DMS 273 (cell line): ENCODE measurements around the gene ACTR2.
"Not testable (repeated sequence)": the region's sequence is repeated elsewhere in the genome, so short reads cannot be mapped to it uniquely, and the experiment has no call there.

Experiments used
- DNase-seq: peaks from one replicate; lab custom pipeline; 2025; ENCODE audit not compliant: unreplicated experiment; lab: John Stamatoyannopoulos, UW

Gene ACTR2

DNA sequence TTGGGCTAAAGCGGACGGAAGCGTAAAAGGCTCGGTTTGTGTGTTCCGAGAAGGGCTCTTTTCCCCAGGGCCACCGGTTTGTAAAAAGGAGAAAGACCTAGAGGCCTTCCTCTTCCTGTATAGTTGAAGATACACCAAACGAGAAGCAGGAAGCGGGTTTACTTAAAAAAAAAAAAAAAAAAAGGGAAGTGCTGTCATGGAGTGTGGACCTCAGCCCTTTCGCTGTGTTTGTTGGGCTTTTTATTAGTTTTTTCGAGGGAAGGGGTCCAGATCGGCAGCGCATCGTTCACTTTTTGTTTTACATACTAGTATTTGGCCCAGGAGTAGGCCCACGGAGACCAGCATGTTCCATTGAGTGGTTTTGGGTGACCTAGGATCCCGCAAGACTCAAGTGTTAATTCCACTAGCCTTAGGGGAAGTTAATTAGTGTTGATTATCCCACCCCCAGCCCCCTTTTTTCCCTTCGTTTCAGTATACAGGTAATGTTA lies 676 bp downstream of the ACTR2 start:
- peak; percentile 80 for DNase-seq

DNA sequence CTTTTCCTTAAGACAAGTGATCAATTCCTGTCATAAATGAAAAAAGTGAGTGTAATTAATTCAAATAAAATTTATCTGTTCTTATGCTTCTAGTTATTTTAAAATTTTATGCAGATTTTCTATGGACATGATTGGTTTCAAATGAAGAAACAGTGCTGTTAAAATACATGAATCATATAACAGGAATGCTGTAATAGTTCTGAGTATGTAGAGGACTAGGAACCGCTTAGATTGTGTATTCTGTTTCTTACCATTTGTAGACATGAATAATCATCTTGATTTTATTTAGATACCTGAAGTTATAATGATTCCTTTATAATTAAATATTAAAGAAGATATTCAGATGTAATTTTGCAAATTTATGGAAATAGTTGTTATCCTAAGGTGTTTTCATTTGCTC lies 3.5 kb downstream of the ACTR2 start:
- no peak for DNase-seq

DNA sequence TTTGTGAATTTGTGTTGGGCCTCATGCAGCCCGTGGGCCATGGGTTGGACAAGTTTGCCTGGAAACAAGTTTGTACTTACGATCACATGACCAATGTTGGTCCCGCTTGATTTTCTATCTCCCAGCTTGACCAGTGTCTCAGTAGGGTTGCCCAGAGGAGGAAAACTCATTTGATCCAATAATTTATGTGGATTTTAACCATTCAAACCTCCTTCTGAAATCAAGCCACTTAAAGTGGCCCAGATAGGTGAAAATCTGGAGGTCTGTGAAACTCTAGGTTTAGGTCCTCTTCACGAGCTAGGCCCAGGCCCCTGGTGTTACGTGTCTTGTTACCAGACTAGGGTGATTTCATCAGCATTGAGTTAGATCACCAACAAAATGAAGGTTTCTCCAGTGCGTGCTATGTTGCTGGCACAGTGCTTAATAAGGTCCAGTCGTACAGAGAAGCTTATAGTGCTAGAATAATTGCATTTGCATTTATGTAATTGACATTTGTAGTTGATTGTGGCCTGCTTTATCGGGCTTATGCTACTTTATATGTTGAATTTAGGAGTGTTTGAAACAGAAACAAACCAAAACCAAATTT lies 4.4 kb downstream of the ACTR2 start:
- DNase-seq = no peak

DNA sequence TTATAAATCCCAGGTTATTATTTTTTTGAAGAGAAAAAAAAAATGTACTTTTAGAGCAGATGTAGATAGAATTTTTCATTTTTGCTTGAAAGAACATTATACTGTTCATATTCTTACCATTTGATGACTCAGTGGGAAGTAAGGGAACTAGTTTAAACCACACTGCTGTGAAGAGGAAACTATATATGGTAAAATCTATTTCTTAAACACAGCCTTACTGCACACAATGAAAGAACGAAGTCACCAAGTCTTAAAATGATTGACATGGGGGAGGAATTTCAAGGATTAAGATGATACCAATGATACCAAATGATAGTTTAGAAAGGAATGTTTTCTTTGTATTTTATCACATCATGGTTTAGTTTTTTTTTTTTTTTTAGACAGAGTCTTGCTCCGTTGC lies 5.0 kb downstream of the ACTR2 start:
- no peak for DNase-seq

DNA sequence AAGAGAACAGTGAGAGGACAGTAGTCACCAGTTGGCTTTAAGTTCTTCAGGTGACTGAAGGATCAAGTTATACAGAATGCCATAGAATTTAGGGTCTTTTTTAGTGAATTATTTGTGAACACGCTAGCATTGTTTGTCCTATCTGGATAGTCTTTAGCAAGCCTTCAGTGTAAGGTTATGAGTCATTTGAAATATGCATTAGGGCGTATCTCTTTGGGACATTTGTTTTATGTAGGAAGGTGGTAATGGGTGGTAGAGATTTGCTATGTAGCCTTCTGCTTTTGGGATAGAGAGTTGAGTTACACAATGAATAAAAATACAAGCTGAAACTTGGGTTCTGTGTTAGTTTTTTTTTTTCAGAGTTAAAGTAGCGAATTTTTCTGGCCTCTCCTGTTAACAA lies 13.0 kb downstream of the ACTR2 start:
- DNase-seq = no peak

DNA sequence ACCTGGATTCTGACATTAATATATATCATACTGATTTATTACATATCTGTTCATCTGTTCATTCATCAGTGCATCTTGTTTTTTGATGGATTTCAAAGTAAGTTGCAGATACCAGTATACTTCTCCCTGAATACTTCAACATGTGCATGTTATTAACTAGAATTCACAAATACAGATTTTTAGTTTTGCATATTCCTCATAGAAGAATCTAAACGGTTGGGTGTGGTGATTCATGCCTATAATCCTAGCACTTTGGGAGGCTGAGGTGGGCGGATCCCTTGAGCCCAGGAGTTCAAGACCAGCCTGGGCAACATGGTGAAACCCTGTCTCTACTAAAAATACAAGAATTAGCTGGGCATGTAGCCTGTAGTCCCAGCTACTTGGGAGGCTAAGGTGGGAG lies 16.8 kb downstream of the ACTR2 start:
- DNase-seq = not testable (repeated sequence)

DNA sequence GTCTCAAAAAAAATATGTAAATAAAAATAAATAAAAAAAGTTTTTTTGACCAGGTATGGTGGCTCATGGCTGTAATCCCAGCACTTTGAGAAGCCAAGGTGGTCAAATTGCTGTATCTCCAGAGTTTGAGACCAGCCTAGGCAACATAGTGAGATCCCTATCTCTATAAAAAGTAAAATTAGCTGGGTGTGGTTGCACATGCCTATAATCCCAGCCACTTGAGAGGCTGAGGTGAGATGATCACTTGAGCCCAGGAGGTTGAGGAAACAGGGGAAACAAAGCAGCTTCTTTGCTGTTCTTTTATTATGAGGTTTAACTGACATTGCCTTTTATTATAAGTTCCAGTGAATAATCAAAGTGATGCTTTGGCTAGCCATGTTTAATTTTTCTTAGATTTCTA lies 25.0 kb downstream of the ACTR2 start:
- no peak for DNase-seq

DNA sequence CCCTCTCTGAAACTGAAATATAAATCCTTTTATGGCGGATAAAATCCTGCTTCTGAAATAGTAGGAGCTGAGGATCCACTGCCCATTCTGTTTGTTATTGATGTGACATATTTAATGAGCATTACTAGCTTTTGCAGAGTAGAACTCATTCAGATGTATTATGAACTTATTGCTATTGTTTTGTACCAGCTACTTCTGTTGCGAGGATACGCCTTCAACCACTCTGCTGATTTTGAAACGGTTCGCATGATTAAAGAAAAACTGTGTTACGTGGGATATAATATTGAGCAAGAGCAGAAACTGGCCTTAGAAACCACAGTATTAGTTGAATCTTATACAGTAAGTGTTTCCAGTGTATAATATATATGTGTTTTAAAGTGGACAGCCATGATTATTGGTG lies 27.7 kb downstream of the ACTR2 start:
- DNase-seq = no peak

DNA sequence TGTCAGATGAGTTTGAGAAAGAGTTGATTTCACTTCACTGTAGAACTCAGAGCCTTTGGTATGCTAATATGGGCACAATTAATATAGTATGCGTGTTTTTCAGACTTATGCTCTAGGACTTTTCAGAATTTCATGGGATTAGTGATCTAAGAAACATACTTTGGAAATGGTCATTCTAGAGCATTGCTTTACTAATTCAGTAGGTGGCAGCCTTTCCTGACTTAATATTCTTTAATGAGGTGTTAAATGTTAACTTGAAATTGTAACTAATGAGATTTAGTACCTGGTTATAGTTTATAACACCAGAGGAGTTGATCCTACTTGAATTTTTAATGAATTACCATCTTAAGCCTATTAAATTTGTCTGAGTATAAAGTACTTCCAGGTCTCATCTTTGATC lies 28.4 kb downstream of the ACTR2 start:
- DNase-seq = peak; percentile 10

DNA sequence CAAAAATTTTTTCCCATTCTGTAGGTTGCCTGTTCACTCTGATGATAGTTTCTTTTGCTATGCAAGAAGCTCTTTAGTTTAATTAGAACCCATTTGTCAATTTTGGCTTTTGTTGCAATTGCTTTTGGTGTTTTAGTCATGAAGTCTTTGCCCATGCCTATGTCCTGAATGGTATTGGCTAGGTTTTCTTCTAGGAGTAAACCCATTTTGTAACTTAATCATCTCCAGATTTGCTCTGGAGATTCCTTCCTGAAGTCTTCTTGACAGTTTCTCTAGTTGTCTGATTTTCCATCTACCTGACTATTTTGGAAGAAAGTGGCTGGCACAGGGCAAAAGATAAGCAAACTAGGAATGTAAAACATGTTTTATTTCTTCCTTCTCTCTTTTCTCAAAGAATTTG lies 30.2 kb downstream of the ACTR2 start:
- DNase-seq = not testable (repeated sequence)

DNA sequence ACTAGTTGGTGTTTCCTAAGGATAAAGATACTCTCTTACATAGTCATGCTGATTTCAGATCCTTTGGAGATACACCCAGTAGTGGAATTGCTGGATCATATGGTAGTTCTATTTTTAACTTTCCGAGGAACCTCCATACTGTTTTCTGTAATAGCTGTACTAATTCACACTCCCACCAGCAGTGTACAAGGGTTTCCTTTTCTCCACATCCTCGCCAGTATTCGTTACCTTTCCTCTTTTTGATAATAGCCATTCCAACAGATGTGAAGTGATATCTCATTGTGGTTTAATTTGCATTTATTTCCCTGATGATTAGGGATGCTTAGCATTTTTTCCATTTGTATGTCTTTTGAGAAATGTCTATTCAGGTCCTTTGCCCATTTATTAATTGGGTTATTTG lies 34.0 kb downstream of the ACTR2 start:
- no peak for DNase-seq

DNA sequence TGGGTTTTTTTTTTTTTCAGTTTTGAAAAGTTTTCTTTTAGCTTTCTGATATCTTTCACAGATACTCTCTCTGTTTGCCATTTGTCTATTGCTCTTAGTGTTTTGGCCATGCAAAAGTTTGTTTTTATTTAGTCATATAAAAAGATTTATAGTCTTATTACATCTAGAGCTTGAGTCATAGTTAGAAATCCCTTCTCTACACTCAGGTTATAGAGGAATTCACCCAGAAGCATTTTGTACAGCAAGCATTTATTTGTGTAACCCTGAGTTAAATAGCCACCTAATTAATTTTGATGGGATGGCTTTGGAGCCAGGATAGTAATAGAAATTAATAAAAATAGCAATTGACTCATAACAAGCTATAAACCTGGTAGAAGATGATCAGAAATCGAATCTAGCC lies 35.6 kb downstream of the ACTR2 start:
- DNase-seq = no peak

DNA sequence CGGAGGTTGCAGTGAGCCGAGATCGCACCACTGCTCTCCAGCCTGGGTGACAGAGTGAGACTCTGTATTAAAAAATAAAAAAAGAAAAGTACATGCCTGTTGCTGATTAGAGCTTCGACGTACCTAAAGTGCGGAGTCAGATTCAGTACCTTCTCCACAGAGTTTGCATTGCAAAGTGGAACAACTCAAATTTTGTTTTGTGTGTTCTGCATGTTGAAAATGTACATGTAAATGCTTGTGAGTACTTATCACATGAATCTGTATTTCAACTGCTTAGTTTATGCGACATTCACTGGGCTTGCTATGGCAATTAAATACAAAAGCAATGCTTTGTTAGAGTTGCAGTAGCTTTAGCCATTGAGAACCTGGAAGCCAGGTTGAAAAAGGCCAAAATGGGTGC lies 36.4 kb downstream of the ACTR2 start:
- no peak for DNase-seq

DNA sequence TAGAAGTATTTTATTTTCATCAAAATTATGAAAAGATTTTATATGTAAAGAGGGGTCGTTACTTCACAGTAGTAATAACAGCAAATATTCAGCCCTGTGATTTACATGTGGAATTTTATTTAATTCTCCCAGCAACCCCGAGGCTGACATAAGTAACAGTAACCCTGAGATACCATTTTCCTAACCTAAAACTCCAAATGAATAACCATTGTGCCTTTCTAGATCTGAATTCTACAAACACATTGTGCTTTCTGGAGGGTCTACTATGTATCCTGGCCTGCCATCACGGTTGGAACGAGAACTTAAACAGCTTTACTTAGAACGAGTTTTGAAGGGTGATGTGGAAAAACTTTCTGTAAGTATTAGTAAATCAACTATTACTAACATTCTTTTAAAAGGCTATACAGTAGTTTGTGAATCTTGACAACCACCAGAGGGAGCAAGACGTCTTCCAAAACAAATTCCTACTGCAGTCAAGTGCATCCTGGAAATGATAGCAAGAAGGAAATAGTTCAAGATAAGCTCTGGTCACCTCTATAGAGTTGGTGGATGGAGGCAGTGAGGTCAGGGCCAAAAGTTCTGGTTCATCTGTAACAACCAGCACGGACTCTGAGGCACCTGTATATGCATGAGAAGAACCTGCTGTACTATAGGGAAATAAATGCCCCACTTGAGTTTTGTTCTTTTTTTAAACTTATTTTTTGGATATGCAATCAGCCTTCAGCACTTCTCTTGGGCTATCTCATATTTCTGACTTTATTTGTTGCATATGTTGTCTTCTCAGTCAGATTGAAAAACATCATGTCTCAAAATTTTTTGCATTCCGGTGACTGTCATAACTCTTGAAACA lies 37.4 kb downstream of the ACTR2 start:
- peak; percentile 78 for DNase-seq

DNA sequence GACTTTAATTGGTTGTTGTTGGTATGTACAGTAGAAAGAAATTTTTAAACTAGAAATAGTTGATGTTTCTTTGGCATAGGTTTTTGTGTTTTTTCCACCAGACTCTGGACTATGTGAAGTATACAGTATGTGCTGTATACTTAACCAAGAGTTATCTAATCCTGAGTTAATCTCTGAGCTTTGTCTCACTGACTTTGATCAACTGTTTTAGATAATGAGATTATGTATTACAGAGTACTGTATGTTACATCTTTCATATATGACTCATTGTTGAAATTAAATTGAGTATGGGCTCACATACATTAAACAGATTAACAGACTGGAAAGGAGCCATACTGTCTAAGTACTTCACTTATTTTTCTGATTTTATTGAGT lies 38.0 kb downstream of the ACTR2 start:
- DNase-seq = no peak

DNA sequence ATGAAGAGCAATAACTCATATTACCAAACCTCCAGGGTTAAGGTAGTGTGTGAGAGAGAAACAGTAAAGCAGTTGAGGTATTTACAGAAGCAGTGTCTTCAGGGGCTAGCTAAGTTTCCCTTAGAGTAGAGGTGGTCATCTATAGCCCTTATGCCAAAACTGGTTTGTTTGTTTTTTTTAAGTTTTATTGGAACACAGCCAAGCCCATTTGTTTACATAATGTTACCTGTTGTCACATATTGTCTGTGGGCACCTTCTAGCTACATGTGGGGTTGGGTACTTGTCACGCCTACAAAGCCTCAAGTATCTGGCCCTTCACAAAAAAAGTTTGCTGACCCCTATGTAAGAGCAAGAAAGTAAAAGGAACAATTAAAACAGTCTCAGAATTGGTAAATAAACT lies 39.4 kb downstream of the ACTR2 start:
- DNase-seq = no peak

DNA sequence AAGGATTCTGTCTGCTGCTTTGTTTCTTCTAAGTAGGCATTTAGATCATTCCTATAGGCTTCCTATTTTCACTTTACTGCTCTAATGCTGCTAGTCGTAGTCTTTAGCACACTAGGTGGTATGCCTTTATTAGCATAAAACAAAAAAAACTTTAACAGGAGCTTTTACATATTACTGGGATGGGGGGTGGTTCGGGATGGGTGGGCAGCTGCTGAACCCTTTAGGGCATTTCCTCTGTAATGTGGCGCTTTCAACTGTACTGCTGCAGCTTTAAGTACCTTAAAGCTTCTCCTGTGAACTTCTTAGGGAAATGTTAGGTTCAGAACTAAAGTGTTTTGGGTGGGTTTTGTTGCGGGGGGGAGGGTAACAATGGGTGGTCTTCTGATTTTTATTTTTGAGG lies 41.3 kb downstream of the ACTR2 start:
- DNase-seq = no peak

DNA sequence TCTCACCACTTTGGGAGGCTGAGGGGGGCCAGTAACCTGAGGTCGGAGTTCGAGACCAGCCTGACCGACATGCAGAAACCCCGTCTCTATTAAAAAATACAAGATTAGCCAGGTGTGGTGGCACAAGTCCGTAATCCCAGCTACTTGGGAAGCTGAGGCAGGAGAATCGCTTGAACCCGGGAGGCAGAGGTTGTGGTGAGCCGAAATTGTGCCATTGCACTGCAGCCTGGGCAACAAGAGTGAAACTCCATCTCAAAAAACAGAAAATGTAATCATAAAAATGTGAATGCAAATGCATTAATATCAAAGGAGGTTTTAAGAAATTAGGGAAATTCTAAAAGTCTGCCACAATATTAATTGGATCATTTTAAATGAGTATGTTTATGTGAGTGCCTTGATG lies 45.7 kb downstream of the ACTR2 start:
- no peak for DNase-seq

DNA sequence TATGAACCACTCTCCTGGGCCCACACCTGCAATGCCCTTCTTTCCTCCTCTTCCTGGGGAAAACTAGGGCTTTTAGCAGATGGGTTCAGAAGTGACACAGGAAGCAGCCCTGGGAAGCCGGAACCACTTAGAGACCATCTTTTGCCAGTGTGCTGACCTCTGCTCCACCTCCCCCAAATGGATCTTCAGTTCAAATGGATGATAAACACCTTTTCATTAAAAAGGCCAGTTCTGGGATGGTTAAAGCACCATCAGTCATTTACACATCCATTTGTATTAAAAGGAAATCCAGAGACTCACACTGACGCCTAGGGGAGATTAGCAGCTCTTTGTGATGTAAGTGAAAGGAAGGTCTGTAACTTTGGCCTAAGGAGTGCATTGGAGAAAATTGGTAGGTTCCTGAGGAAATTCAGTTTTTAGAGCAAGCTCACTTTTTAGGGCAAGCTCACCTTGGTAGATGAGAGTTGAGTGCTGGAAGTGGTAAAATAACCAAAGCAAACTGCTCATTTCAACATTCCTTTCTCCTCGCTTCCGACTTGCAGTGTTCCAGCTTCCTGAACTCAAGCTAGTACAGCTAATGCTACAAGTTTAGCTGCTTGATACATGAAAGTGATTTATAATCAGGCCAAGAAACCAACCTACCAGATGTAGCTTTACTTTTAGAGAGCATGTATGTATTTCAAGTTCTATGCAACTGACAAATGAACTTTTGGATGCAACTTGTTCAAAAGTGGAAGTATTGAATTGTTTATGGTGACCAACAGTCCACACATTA lies 47.7 kb downstream of the ACTR2 start:
- DNase-seq = no peak

DNA sequence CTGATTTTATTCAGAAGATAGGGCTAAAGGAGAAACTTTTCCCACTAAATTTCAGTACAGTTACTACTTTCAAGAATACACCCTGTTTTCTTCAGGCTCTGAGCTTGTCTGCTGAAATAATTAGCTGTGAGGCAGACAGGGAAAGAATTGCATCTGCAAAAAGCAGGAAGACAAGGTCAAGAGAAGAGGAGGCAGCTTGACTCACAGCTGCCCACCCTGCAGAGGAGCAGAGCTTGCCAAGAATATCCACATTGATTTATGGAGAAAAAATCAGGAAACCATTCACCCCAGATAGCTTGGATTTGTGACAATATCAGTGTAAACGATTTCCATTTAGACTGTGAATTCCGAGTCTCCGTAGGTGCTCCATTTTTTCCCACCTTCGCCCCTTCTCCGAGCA lies 49.0 kb downstream of the ACTR2 start:
- DNase-seq = no peak

DNA sequence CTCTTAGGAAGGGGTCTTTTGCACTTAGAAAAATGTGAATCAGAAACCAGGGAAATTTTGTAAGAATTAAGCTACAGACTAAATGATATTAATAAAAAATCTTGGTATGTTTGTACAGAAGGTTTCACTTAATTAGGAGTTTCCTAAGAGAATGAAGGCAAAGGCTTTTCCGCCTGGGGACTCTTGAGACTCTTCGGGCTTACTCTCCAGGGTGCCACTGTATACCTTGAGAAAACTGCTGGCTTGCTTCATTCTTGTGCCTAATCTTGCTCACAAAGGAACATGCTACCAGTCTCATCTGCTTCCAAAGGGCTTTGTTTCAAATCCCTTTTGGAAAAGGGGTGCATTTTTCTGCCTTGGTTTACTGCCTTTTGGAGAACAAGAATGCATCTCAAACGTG lies 49.5 kb downstream of the ACTR2 start:
- no peak for DNase-seq
